Measurements from ENCODE around the gene HIGD1A.

- TF ChIP-seq TAF1 (IDR thresholded peaks at IDR 0.05; ENCODE audit: low read depth, low read length) (no peak), POLR2AphosphoS5 (IDR thresholded peaks at IDR 0.05; ENCODE audit: low read depth, low read length) (no peak), POLR2A (IDR thresholded peaks at IDR 0.05; ENCODE audit: low read depth, low read length) (no peak), PAX5 (IDR thresholded peaks at IDR 0.05; ENCODE audit: insufficient read depth, low read length, severe bottlenecking) (no peak), SPI1 (IDR thresholded peaks at IDR 0.05; ENCODE audit: low read depth, low read length) (no peak), POU2F2 (IDR thresholded peaks at IDR 0.05; ENCODE audit: low read depth, low read length) (no peak)
These were observed 68.2 kb downstream of the HIGD1A start for GRCh38 chr3:42736081-42736480.
